ENCODE results near the gene TMEM116. TPM values are rescaled to one million over a fixed set of nuclear protein-coding genes. Genes with fewer than 3 reads are reported as not detected.

TMEM116 gene
- total and polyA plus RNA-seq, 2 donors (not counting 3 experiments of a cell fraction or from before 2014, with no cell fraction given) = 1.6 to 3.9 TPM

- H3K36me3 ChIP-seq (ENCODE audit: control insufficient read depth in 2 of 2, extremely low read depth in 1 of 2, insufficient read depth in 2 of 2, low read length in 2 of 2) = no peaks in the 10 kb centered on the region
- dilution Hi-C loops (cut with MboI; ENCODE audit: extremely low pct_ligation_motif_present, low sequenced_read_pairs) = no loop called here
- intact Hi-C loops (cut with micrococcal nuclease) = no loop called here
- CTCF ChIA-PET = interaction anchor here (2.7 kb wide), 1 partner anchor 12 kb away, joined by 11 read pairs; no protein-coding TSS in a partner anchor
- H4K20me1 ChIP-seq (replicated peaks; ENCODE audit: control insufficient read depth, extremely low read depth, insufficient read depth, low read length) = no peaks in the 10 kb centered on the region
- no peaks in the 10 kb centered on the region for H3K9me3 ChIP-seq (replicated peaks; ENCODE audit: control insufficient read depth, insufficient read depth, low read length)
- POLR2A ChIA-PET = no interaction called here
- no peak overlapping the region for H3K9ac ChIP-seq (replicated peaks; ENCODE audit: extremely low read depth, insufficient read depth, low read length)
- no peak for FAIRE-seq
- no peak overlapping the region for H3K4me2 ChIP-seq (ENCODE audit: insufficient read depth, low read length)
- H3K27me3 ChIP-seq (ENCODE audit: control insufficient read depth in 2 of 2, insufficient read depth in 2 of 2, low read length in 2 of 2) = no peaks in the 10 kb centered on the region
- H3K4me3 ChIP-seq (replicated peaks in 1 of 3; ENCODE audit: insufficient read depth in 1 of 3, low read depth in 1 of 3, low read length in 3 of 3) = no peak overlapping the region
- no peak overlapping the region for H2AFZ ChIP-seq (ENCODE audit: low read depth, low read length)
- no peaks in the 10 kb centered on the region for H3K79me2 ChIP-seq (ENCODE audit: control insufficient read depth, insufficient read depth, low read length)
- no peaks in the 10 kb centered on the region for H3K4me1 ChIP-seq (ENCODE audit: control insufficient read depth, extremely low read depth, insufficient read depth, low read length)
- TF ChIP-seq, protein P1, sequence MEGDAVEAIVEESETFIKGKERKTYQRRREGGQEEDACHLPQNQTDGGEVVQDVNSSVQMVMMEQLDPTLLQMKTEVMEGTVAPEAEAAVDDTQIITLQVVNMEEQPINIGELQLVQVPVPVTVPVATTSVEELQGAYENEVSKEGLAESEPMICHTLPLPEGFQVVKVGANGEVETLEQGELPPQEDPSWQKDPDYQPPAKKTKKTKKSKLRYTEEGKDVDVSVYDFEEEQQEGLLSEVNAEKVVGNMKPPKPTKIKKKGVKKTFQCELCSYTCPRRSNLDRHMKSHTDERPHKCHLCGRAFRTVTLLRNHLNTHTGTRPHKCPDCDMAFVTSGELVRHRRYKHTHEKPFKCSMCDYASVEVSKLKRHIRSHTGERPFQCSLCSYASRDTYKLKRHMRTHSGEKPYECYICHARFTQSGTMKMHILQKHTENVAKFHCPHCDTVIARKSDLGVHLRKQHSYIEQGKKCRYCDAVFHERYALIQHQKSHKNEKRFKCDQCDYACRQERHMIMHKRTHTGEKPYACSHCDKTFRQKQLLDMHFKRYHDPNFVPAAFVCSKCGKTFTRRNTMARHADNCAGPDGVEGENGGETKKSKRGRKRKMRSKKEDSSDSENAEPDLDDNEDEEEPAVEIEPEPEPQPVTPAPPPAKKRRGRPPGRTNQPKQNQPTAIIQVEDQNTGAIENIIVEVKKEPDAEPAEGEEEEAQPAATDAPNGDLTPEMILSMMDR (IDR thresholded peaks at IDR 0.05; ENCODE audit: extremely low read depth in 1 of 2, insufficient read depth in 1 of 2, low read depth in 1 of 2, low read length in 2 of 2) = no peak
- TF ChIP-seq MYC (IDR thresholded peaks at IDR 0.05; ENCODE audit: low read depth, low read length) (no peak), GATA2 (IDR thresholded peaks at IDR 0.05; ENCODE audit: insufficient read depth, insufficient read length, low read depth, low read length) (no peak), POLR2A (IDR thresholded peaks at IDR 0.05; ENCODE audit: low read depth, low read length) (no peak), MAX (IDR thresholded peaks at IDR 0.05; ENCODE audit: insufficient read depth, insufficient read length) (no peak), POLR2AphosphoS5 (IDR thresholded peaks at IDR 0.05; ENCODE audit: insufficient read depth, low read depth, low read length) (no peak), FOS (IDR thresholded peaks at IDR 0.05; ENCODE audit: borderline replicate concordance, insufficient read depth, low read length) (no peak), JUN (IDR thresholded peaks at IDR 0.05; ENCODE audit: borderline replicate concordance, insufficient read depth, insufficient read length, low read depth) (no peak), EZH2 (IDR thresholded peaks at IDR 0.05; ENCODE audit: borderline replicate concordance, low read depth, low read length, severe bottlenecking) (no peak)
- no peaks in the 10 kb centered on the region for H3K9me1 ChIP-seq (replicated peaks; ENCODE audit: control insufficient read depth, extremely low read depth, insufficient read depth, low read length)
- H3K27ac ChIP-seq (ENCODE audit: insufficient read depth, low read depth, low read length) = no peak overlapping the region
- BruUV-seq (replicated peaks) = no TSS peak
- DNase-seq (ENCODE audit: low read depth, low spot score) = no peak
These were observed 80.7 kb downstream of the TMEM116 start for GRCh38 chr12:111932241-111932640.

Measured in endothelial cell of umbilical vein (primary cell).